VCaP (cell line): ENCODE data around the gene PLCE1.
A peak's percentile ranks its signal among the peaks of the same experiment; 100 is the strongest.

Experiments used
- H3K27ac ChIP-seq: fragments of 450-650 bp; 2 replicates; pipeline ENCODE4 v1.5.1; 2017
- CTCF ChIP-seq: fragments of 450-650 bp; conservative IDR thresholded peaks from 2 replicates; pipeline ENCODE4 v1.5.1; 2017; ENCODE audit warnings: mild to moderate bottlenecking, moderate library complexity

The PLCE1 gene

GRCh38 chr10:94001416-94001810, 7.7 kb downstream of the PLCE1 start:
- H3K27ac ChIP-seq, result peak overlapping the region; percentile 43
- TF ChIP-seq CTCF, result no peak

GRCh38 chr10:94002156-94002555, 8.4 kb downstream of the PLCE1 start:
- no peak for TF ChIP-seq CTCF
- no peak overlapping the region for H3K27ac ChIP-seq

- no peak overlapping the region for H3K27ac ChIP-seq
- TF ChIP-seq CTCF, result no peak
Observed at GRCh38 chr10:94003488-94003887, 9.8 kb downstream of the PLCE1 start.

GRCh38 chr10:94005050-94005449, 11.3 kb downstream of the PLCE1 start:
- H3K27ac ChIP-seq, result peak overlapping the region; percentile 64
- no peak for TF ChIP-seq CTCF

GRCh38 chr10:94006591-94007550, 13.1 kb downstream of the PLCE1 start:
- H3K27ac ChIP-seq, result peak overlapping the region; percentile 64
- no peak for TF ChIP-seq CTCF

- H3K27ac ChIP-seq, result no peak overlapping the region
- no peak for TF ChIP-seq CTCF
Observed at GRCh38 chr10:94008526-94008925, 14.8 kb downstream of the PLCE1 start.

- TF ChIP-seq CTCF, result no peak
- no peak overlapping the region for H3K27ac ChIP-seq
Observed at GRCh38 chr10:94010116-94010515, 16.4 kb downstream of the PLCE1 start.
